Measurements from ENCODE around the gene SLCO3A1. TPM values are rescaled to one million over a fixed set of nuclear protein-coding genes. Genes with fewer than 3 reads are reported as not detected.

The SLCO3A1 gene
- total RNA-seq, 1 donor from 2014 or later, result 56.8 TPM

DNA sequence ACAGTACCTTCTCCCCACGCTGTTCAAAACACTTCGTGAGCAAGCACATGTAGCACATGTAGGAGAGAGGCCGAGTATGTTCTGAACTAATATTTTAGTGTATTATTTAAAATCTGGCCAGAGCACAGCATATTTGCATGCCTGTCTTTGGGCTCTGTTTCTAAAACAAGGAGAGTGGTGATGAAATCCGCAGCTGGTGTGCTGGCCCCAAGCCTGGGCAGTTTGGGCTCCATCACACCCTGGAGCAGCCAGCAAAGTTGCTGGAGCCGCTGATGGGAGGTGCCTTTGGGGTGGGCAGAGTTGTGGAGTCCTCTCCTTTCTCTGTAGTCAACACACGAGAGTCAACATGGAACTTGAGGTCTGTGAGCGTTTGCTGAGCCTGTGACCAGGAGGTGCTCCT, 116.6 kb downstream of the SLCO3A1 start:
- H3K27me3 ChIP-seq (ENCODE audit: low read depth), result no peaks in the 10 kb centered on the region
- H3K9me3 ChIP-seq (replicated peaks), result no peaks in the 10 kb centered on the region
- intact Hi-C loops (cut with micrococcal nuclease), result no loop called here
- peak overlapping the region; percentile 66 for H3K27ac ChIP-seq (replicated peaks)
- H3K4me3 ChIP-seq, result no peak overlapping the region
- DNase-seq, result peak; percentile 87
- no peaks in the 10 kb centered on the region for H3K36me3 ChIP-seq
- TF ChIP-seq, protein P1, sequence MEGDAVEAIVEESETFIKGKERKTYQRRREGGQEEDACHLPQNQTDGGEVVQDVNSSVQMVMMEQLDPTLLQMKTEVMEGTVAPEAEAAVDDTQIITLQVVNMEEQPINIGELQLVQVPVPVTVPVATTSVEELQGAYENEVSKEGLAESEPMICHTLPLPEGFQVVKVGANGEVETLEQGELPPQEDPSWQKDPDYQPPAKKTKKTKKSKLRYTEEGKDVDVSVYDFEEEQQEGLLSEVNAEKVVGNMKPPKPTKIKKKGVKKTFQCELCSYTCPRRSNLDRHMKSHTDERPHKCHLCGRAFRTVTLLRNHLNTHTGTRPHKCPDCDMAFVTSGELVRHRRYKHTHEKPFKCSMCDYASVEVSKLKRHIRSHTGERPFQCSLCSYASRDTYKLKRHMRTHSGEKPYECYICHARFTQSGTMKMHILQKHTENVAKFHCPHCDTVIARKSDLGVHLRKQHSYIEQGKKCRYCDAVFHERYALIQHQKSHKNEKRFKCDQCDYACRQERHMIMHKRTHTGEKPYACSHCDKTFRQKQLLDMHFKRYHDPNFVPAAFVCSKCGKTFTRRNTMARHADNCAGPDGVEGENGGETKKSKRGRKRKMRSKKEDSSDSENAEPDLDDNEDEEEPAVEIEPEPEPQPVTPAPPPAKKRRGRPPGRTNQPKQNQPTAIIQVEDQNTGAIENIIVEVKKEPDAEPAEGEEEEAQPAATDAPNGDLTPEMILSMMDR (IDR thresholded peaks at IDR 0.05; ENCODE audit: borderline replicate concordance), result no peak
- peaks cover 88% of the 10 kb centered on the region for H3K4me1 ChIP-seq

DNA sequence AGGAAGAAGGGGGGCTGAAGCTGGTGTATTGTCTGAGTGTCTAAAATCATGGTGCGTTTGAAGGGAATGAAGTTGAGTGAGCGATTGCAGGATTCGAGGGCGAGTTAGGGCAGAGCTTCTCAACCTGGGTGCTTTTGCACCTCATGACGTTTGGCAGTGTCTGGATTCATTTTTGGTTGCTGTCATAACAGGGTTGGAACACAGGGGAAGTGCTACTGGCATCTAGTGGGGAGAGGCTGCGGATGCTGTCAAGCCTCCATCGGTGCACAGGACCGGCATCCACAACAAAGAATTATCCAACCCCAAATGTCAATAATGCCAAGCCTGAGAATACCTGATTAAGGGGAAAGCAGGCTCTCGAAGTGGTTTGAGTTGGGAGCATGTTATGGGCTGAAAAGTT, 120.0 kb downstream of the SLCO3A1 start:
- DNase-seq, result no peak
- intact Hi-C loops (cut with micrococcal nuclease), result no loop called here
- peaks cover 85% of the 10 kb centered on the region for H3K4me1 ChIP-seq

DNA sequence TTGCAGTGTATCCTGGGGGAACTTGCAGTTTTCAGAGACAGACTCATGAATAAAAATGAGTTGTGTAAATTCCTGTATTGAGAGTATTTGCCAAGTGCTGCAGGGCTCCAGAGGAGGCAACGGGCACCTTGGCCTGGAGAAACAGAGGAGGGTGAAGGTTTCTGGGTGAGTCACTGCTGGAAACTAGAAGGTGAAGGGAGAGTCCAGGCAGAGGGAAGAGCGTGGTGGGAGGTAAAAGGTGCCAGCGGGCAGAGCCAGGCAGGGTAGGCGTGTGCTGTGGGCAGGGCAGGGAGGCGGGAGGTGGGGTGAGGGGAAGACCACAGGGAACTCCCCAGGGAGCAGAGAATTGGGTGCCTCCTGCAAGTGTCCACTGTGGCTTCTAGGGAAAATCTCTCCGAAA, 120.8 kb downstream of the SLCO3A1 start:
- Histone ChIP-seq H3K4me3 (no peak overlapping the region), H3K27ac (replicated peaks) (no peak overlapping the region), H3K9me3 (replicated peaks) (no peaks in the 10 kb centered on the region), H3K36me3 (no peaks in the 10 kb centered on the region), H3K4me1 (peaks cover 85% of the 10 kb centered on the region), H3K27me3 (ENCODE audit: low read depth) (no peaks in the 10 kb centered on the region)
- TF ChIP-seq, protein P1 (IDR thresholded peaks at IDR 0.05; ENCODE audit: borderline replicate concordance), result no peak
- no peak for DNase-seq
- intact Hi-C loops (cut with micrococcal nuclease), result no loop called here

More for the DNA sequence above, 120.0 kb downstream of the SLCO3A1 start:
- no peaks in the 10 kb centered on the region for H3K36me3 ChIP-seq
- H3K27ac ChIP-seq (replicated peaks), result no peak overlapping the region
- no peaks in the 10 kb centered on the region for H3K27me3 ChIP-seq (ENCODE audit: low read depth)
- no peak overlapping the region for H3K4me3 ChIP-seq
- TF ChIP-seq, protein P1 (IDR thresholded peaks at IDR 0.05; ENCODE audit: borderline replicate concordance), result peak; percentile 57
- no peaks in the 10 kb centered on the region for H3K9me3 ChIP-seq (replicated peaks)

DNA sequence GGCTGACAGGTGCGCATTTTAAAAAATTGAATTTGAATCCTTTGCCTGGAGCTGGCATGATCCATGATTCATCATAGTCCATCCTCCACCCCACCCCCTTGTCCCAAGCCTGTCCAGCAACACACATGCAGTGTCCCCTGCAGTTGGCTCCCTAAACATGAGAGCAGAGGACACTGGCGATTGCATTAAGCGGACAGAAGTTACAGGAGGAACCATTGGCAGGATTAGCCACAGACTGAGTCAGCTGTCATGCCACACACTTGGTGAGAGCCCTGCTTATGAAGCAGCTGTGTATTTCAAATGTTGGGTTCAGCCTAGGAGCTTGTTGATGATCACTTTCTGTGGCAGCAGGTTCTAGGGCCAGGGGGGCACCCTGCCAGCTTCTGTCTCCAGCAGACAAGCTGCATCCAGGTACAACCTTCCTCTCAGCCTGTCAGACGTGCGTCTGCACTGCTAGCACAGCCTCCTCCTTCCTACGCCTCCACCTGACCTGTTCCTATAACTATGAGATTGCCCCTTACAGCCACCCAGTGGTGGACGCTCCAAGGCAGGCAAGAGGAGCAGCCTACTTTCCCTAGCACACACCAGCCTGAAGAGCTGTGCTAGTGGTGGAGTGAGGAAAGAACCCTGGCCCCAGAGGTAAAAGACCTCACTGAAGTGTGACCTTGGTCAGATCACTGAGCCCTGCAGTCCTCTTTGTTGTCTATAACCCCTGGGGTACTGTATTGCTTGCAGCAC, 121.9 kb downstream of the SLCO3A1 start:
- TF ChIP-seq, protein P1 (IDR thresholded peaks at IDR 0.05; ENCODE audit: borderline replicate concordance), result peak; percentile 23
- Histone ChIP-seq H3K36me3 (no peaks in the 10 kb centered on the region), H3K4me1 (peaks cover 85% of the 10 kb centered on the region), H3K9me3 (replicated peaks) (no peaks in the 10 kb centered on the region), H3K27me3 (ENCODE audit: low read depth) (no peaks in the 10 kb centered on the region), H3K27ac (replicated peaks) (peak overlapping the region; percentile 58), H3K4me3 (no peak overlapping the region)
- intact Hi-C loops (cut with micrococcal nuclease), result no loop called here
- no peak for DNase-seq

DNA sequence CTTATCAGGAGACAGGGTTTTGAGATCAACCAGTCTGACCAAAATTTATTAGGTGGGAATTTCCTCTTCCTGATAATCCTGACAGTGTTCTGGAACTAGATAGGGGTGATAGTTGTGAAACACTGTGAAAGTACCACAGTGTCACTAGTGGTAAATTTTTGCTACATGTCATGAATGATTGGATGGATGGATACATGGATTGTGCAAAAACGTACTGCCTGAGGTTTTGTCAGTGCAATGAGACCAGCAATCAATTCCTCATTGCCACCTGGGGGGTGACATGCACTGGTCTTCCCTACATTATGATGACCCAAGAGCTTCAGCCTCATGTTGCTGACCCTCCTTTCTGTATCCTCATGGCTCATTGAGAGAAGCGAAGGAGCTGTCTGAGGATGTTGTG, 123.5 kb downstream of the SLCO3A1 start:
- Histone ChIP-seq H3K4me1 (peaks cover 93% of the 10 kb centered on the region), H3K27ac (replicated peaks) (no peak overlapping the region), H3K4me3 (no peak overlapping the region), H3K27me3 (ENCODE audit: low read depth) (no peaks in the 10 kb centered on the region), H3K9me3 (replicated peaks) (no peaks in the 10 kb centered on the region), H3K36me3 (no peaks in the 10 kb centered on the region)
- DNase-seq, result no peak
- intact Hi-C loops (cut with micrococcal nuclease), result no loop called here
- TF ChIP-seq, protein P1 (IDR thresholded peaks at IDR 0.05; ENCODE audit: borderline replicate concordance), result no peak
